SKM-1 (cell line): ENCODE data around the gene CRYBG2.
"Not testable (repeated sequence)": the region's sequence is repeated elsewhere in the genome, so short reads cannot be mapped to it uniquely, and the experiment has no call there.

Experiments used
- DNase-seq: peaks from one replicate; lab custom pipeline; 2025; ENCODE audit not compliant: unreplicated experiment; lab: John Stamatoyannopoulos, UW

Gene CRYBG2

DNA sequence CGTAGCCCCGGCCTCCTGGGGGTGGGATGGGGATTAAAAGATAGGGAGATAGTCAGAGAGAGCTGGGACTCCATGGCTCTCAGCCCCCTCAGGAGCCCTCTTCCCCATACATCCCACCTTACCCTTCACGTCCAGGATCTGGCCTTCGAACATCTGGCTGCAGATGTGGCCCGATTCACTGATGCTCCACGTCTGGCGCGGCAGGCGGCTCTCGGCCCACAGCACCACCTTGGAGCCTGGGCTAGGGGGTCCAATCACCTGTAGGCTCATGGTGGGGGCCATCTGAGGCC, 31.9 kb downstream of the CRYBG2 start:
- no peak for DNase-seq

- peak; percentile 71 for DNase-seq
These were observed 32.5 kb downstream of the CRYBG2 start for GRCh38 chr1:26321315-26322041.

- no peak for DNase-seq
These were observed 33.0 kb downstream of the CRYBG2 start for GRCh38 chr1:26320896-26321295.

DNA sequence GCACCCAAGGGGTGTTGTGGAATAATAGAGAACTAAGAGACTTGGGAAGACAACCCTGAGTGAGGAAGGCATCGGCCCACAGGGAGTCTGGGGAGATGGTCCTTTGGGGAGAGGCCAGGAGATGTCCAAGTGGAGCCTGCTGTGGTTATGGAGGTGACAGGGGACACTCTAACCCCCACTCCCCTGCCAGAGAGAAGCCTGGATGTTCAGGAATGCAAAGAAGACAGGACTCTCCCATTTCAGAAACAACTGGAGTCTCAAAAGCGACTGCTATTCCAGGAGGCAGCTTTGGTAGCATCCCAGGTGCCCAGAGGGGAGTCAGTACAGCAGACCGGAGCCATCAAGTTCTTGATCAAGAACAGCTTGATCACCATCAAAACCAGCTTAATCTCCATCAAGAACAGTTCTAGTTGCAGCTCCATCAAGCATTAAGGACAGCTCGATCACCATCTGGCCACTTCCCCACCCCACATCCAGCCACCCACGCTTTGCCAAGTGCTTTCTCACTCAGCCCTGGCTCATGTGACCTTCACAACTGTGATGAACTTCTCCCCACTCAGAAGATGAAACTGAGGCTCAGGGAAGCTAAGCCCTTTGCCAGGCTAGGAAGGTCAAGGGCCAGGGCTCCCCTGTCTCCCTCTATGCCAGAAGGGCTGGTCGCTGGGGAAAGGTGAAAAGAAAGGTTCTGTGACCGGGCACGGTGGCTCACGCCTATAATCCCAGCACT, 35.4 kb downstream of the CRYBG2 start:
- DNase-seq = no peak

DNA sequence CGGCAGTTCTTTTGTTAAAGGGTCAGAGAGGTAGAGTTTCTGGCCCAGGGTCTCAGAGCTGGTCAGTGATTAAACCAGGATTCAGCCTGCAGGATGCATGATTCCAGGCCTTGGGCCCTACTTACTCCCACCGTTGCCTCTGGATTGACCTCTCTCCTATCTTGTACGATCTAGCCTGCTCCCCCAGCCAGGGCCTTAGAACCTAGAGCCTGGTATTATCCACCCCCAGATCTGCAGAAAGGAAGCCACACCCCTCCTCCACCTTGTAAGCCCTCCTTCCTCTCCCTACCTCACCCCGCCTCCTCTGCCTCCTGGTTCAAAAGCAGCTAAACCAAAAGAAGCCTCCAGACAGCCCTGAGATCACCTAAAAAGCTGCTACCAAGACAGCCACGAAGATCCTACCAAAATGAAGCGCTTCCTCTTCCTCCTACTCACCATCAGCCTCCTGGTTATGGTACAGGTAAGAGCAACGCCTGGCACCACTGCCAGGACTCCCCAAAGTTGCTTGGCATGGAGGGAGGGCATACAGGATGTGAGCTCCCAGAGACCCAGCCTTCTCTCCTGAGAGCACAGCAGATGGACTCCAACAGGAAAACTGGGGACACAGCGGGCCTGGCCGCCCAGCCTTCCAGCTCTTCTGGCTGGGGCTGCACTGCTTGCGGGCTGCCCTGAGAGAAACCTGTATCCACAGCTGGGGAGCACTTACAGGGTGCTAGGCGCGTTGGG, 36.2 kb downstream of the CRYBG2 start, which contains the start of gene CD52:
Gene CD52, plus strand, starts transcription at position 347 of the 726 bp plus-strand sequence. Its CDS starts 60 bp downstream, at position 407.
- no peak for DNase-seq

GRCh38 chr1:26317146-26317545, 36.8 kb downstream of the CRYBG2 start:
- no peak for DNase-seq

GRCh38 chr1:26315874-26316850, 37.8 kb downstream of the CRYBG2 start:
- no peak for DNase-seq

GRCh38 chr1:26314501-26314900, 39.4 kb downstream of the CRYBG2 start:
- no peak for DNase-seq

- not testable (repeated sequence) for DNase-seq
These were observed 45.7 kb downstream of the CRYBG2 start for GRCh38 chr1:26307966-26308899.

- DNase-seq = no peak
These were observed 46.6 kb downstream of the CRYBG2 start for GRCh38 chr1:26307363-26307781.

- peak; percentile 88 for DNase-seq
These were observed 47.4 kb downstream of the CRYBG2 start, which contains the start of gene UBXN11 for GRCh38 chr1:26306290-26307229. UBXN11 (minus strand) TSS chr1:26306636; CDS start chr1:26302883, 3,753 bp downstream.

GRCh38 chr1:26305667-26306289, 48.2 kb downstream of the CRYBG2 start:
- peak; percentile 58 for DNase-seq

GRCh38 chr1:26302733-26303405, 51.1 kb downstream of the CRYBG2 start:
- no peak for DNase-seq

DNA sequence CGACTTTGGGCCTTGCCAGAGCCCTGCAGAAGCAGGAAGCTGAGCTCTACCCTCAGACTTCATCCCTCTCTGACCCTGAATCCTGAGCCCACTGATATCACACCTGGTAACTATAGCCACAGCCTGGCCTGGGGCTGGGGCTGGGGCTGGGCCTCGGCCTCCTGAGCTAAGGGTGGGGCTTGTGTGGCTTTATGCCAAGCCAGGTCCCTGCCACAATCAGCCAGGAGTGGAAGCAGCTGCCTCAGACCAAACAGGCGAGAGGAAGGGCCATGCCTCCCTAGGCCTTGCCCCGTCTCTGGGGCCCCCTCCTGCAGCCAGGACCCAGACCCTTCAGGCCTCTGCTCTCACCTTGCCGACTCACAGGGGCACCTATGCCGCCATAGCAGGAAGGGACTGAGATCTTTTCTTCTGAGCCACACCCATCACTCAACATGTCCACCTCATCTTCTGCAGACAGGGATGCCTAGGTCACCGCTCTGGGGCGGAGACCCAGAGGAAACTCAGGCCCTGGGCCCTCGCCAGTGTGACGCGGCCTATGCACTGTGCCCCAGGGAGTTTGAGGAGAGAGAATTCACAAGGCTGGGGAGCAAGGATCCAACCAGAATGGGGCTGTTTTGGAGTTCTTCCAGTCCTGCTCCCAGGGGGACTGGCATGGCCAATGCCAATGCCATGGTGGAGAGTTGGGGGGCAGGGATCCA, 53.2 kb downstream of the CRYBG2 start:
- DNase-seq = no peak

DNA sequence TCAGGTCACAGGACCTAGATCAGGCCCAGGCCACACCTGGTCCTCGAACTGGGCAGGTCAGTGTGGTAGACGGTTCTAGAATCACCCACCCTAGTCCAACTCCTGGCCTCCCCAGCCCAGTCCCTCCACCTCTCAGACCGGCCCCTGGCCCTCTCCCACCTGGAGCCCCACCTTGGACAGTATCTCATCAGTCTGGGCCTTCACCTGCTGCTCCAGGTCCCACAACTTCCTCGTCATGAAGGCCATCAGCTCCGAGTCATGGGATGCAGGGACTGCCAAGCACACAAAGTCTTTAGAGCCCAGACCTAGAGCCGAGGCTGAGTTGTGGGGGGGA, 56.2 kb downstream of the CRYBG2 start:
- DNase-seq = no peak

DNA sequence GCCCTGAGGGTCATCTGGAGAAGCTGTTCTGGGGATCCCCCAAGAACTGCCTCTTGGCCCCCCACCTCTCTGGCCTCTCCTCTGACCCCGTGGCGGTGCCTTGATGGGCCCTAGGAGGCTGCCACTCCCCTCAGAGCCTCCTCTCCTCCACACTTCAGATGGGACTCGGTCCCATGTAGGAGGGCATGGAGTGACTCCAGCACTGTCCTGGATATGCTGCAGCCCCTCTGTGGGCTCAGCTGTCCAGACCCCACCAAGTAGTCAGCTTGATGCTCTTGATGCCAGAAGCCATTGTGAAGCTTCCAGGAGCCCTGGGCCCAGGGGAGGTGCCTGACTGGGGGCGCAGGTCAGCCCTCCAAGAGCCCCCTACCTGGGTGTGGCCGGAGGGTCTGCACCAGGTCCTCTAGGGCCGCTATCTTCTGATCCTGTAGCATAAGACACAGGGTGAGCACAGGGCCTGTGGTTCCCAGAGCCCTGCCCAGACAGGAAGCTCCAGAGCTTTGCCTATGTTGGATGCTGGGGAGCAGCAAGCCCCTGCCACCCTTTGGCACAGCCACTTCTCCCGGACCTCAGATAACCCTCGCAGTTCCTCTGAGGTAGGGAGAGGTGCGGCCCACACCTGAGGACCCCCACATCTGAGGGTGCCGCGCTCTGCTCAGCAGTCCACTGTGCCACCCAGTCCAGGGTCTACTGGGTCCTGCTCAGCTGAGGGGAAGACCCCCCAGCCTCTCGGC, 56.7 kb downstream of the CRYBG2 start:
- DNase-seq = no peak
